Measurements from ENCODE around the gene YOD1. TPM values are rescaled to one million over a fixed set of nuclear protein-coding genes. Genes with fewer than 3 reads are reported as not detected.

Gene YOD1
- total and polyA plus RNA-seq, 2 of the 4 experiments (the other 2 are of a cell fraction), result 1.8 to 5.4 TPM

Other genes with a start within 250 kb of the YOD1 start
- gene IL20, start 185.6 kb downstream of the YOD1 start, total RNA-seq (2012; rRNA removed), result not detected in 2 replicates
- not detected in 2 replicates for gene IL20, start 185.6 kb downstream of the YOD1 start, polyA plus RNA-seq (2012; rRNA removed)
- under 0.01 and 0.18 TPM in 2 replicates for gene IL24, start 153.8 kb downstream of the YOD1 start, total RNA-seq (2012; rRNA removed)
- 0.12 and 0.22 TPM in 2 replicates for gene IL24, start 153.8 kb downstream of the YOD1 start, polyA plus RNA-seq (2012; rRNA removed)
- gene FCMR, start 129.3 kb downstream of the YOD1 start, total RNA-seq (2012; rRNA removed), result not detected in 2 replicates
- 0.09 and 0.29 TPM in 2 replicates for gene FCMR, start 129.3 kb downstream of the YOD1 start, polyA plus RNA-seq (2012; rRNA removed)
- gene PIGR, start 104.7 kb downstream of the YOD1 start, total RNA-seq (2012; rRNA removed), result not detected in 2 replicates
- gene PIGR, start 104.7 kb downstream of the YOD1 start, polyA plus RNA-seq (2012; rRNA removed), result not detected in 2 replicates
- not detected in 2 replicates for gene FCAMR, start 80.7 kb downstream of the YOD1 start, total RNA-seq (2012; rRNA removed)
- not detected in 2 replicates for gene FCAMR, start 80.7 kb downstream of the YOD1 start, polyA plus RNA-seq (2012; rRNA removed)
- under 0.01 TPM in 1 of 2 replicates, not detected in the other for gene C1orf116, start 18.5 kb downstream of the YOD1 start, total RNA-seq (2012; rRNA removed)
- gene C1orf116, start 18.5 kb downstream of the YOD1 start, polyA plus RNA-seq (2012; rRNA removed), result 0.03 TPM in 1 of 2 replicates, not detected in the other
- 1.3 and 1.7 TPM in 2 replicates for gene PFKFB2, start 2.1 kb upstream of the YOD1 start, total RNA-seq (2012; rRNA removed)
- gene PFKFB2, start 2.1 kb upstream of the YOD1 start, polyA plus RNA-seq (2012; rRNA removed), result 0.53 and 0.62 TPM in 2 replicates
- not detected in 2 replicates for gene C4BPB, start 37.7 kb upstream of the YOD1 start, total RNA-seq (2012; rRNA removed)
- gene C4BPB, start 37.7 kb upstream of the YOD1 start, polyA plus RNA-seq (2012; rRNA removed), result not detected in 2 replicates
- not detected in 2 replicates for gene C4BPA, start 53.0 kb upstream of the YOD1 start, total RNA-seq (2012; rRNA removed)
- gene C4BPA, start 53.0 kb upstream of the YOD1 start, polyA plus RNA-seq (2012; rRNA removed), result not detected in 2 replicates

Measured in IMR-90 (cell line).